MM.1S (cell line): ENCODE measurements around the gene NTM.

ENCODE experiments used
- DNase-seq: peaks from one replicate; pipeline ENCODE4 v3.0.0-alpha.2; 2015
- H2AFZ ChIP-seq: fragments of 300-600 bp; sonication (generic); 2 replicates; pipeline ENCODE4 v1.6.0; 2016; ENCODE audit warnings: antibody characterized with exemption, low read length
- H3F3A ChIP-seq: fragments of 300-600 bp; sonication (generic); 2 replicates; pipeline ENCODE4 v1.6.1; 2016; ENCODE audit warnings: mild to moderate bottlenecking, antibody characterized with exemption, low read length, moderate library complexity, mixed read lengths; ENCODE audit not compliant: insufficient read depth
- H3K27ac ChIP-seq: fragments of 300-600 bp; sonication (generic); 2 replicates; pipeline ENCODE4 v1.5.1; 2016; ENCODE audit warnings: mild to moderate bottlenecking, low read length
- H3K27me3 ChIP-seq: fragments of 300-600 bp; sonication (generic); replicated peaks from 2 replicates; pipeline ENCODE4 v1.6.0; 2016; ENCODE audit warnings: low read length; ENCODE audit not compliant: insufficient read depth
- H3K36me3 ChIP-seq: fragments of 300-600 bp; sonication (generic); replicated peaks from 2 replicates; pipeline ENCODE4 v1.6.1; 2016; ENCODE audit warnings: mild to moderate bottlenecking, low read length, mixed read lengths; ENCODE audit not compliant: insufficient read depth
- H3K4me1 ChIP-seq: fragments of 300-600 bp; sonication (generic); 2 replicates; pipeline ENCODE4 v1.6.1; 2016; ENCODE audit warnings: low read length, mixed read lengths
- H3K4me2 ChIP-seq: fragments of 300-600 bp; sonication (generic); 2 replicates; pipeline ENCODE4 v1.6.0; 2016; ENCODE audit warnings: low read depth, low read length
- H3K4me3 ChIP-seq: fragments of 300-600 bp; sonication (generic); 2 replicates; pipeline ENCODE4 v1.5.1; 2016; ENCODE audit warnings: low read length, mixed read lengths
- H3K79me2 ChIP-seq: fragments of 300-600 bp; sonication (generic); 2 replicates; pipeline ENCODE4 v1.6.1; 2016; ENCODE audit warnings: mixed run types, low read length, mixed read lengths
- H3K9ac ChIP-seq: fragments of 300-600 bp; sonication (generic); 2 replicates; pipeline ENCODE4 v1.6.1; 2016; ENCODE audit warnings: low read length, mixed read lengths
- H3K9me2 ChIP-seq: fragments of 300-600 bp; sonication (generic); replicated peaks from 2 replicates; pipeline ENCODE4 v1.6.1; 2016; ENCODE audit warnings: mild to moderate bottlenecking, low read length, mixed read lengths; ENCODE audit not compliant: insufficient read depth
- H3K9me3 ChIP-seq: fragments of 300-600 bp; sonication (generic); replicated peaks from 2 replicates; pipeline ENCODE4 v1.6.1; 2016; ENCODE audit warnings: mild to moderate bottlenecking, low read length, mixed read lengths; ENCODE audit not compliant: insufficient read depth
- H4K20me1 ChIP-seq: fragments of 300-600 bp; sonication (generic); 2 replicates; pipeline ENCODE4 v1.6.1; 2016; ENCODE audit warnings: mild to moderate bottlenecking, low read length, moderate library complexity, mixed read lengths; ENCODE audit not compliant: insufficient read depth
- EZH2 ChIP-seq: fragments of 300-600 bp; sonication (generic); optimal IDR thresholded peaks from 2 replicates; pipeline ENCODE3; 2017; ENCODE audit warnings: low read depth, mild to moderate bottlenecking, antibody characterized with exemption, low read length, mixed read lengths
- EZH2phosphoT487 ChIP-seq: fragments of 300-600 bp; sonication (generic); IDR thresholded peaks from 2 replicates; pipeline ENCODE4 v1.6.1; 2018; ENCODE audit warnings: antibody characterized with exemption, low read length
- TF ChIP-seq, protein P1 (sequence below): fragments of 300-600 bp; sonication (generic); IDR thresholded peaks from 2 replicates; pipeline ENCODE4 v1.5.1; 2016; ENCODE audit warnings: antibody characterized with exemption, low read length, mixed read lengths

NTM gene

DNA sequence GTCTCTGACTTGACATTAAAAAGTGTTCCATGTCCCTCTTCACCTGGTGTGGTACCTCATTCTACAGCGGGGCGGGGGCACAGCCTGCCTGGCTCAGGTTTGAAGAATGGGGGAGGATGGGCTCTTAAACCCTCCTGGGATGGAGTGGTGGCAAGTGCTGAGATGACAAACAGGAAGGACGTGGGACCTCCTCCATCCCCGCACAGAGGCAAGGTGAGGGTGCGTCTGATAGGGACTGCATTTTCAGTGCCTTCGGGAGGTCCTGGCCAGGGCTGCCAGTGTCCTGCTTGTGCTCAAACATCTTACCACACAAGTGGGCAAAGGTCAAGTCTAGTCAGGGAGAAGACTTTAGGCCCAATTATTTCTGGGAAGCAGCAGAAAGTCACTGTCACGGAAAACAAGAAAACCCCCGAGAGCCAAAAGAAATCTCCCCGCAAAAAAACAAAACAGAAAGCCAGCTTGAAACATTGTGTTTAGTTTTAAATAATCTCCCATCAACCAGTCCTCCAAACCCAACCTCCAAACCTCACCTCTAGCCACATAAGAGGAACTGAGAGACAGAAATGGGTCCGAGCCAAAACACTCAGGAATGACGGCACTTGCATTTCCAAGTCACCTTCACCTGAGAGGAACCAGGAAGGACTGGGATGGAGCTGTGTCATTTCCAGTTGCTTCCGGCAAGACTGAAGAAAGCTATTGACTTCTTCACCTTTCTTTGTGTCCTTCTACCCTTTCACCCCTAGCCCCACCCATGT lies 966.5 kb downstream of the NTM start:
- no peak for DNase-seq
- no peaks in the 10 kb centered on the region for H3K36me3 ChIP-seq
- TF ChIP-seq, protein P1, sequence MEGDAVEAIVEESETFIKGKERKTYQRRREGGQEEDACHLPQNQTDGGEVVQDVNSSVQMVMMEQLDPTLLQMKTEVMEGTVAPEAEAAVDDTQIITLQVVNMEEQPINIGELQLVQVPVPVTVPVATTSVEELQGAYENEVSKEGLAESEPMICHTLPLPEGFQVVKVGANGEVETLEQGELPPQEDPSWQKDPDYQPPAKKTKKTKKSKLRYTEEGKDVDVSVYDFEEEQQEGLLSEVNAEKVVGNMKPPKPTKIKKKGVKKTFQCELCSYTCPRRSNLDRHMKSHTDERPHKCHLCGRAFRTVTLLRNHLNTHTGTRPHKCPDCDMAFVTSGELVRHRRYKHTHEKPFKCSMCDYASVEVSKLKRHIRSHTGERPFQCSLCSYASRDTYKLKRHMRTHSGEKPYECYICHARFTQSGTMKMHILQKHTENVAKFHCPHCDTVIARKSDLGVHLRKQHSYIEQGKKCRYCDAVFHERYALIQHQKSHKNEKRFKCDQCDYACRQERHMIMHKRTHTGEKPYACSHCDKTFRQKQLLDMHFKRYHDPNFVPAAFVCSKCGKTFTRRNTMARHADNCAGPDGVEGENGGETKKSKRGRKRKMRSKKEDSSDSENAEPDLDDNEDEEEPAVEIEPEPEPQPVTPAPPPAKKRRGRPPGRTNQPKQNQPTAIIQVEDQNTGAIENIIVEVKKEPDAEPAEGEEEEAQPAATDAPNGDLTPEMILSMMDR: no peak
- no peak for TF ChIP-seq EZH2phosphoT487
- TF ChIP-seq EZH2: no peak
- H4K20me1 ChIP-seq: no peaks in the 10 kb centered on the region
- H3K4me2 ChIP-seq: peak overlapping the region; percentile 7; the same call in 1 of the 2 replicates
- no peak overlapping the region for H3K9ac ChIP-seq
- H3K79me2 ChIP-seq: no peaks in the 10 kb centered on the region
- no peaks in the 10 kb centered on the region for H3K27me3 ChIP-seq
- H2AFZ ChIP-seq: no peak overlapping the region
- peak overlapping the region; percentile 25; the same call in 1 of the 2 replicates for H3K27ac ChIP-seq
- H3K9me2 ChIP-seq: no peaks in the 10 kb centered on the region
- H3K4me3 ChIP-seq: no peak overlapping the region
- H3K4me1 ChIP-seq: peaks cover 17% of the 10 kb centered on the region
- H3K9me3 ChIP-seq: no peaks in the 10 kb centered on the region
- H3F3A ChIP-seq: peaks cover 3% of the 10 kb centered on the region; the same call in 1 of the 2 replicates

DNA sequence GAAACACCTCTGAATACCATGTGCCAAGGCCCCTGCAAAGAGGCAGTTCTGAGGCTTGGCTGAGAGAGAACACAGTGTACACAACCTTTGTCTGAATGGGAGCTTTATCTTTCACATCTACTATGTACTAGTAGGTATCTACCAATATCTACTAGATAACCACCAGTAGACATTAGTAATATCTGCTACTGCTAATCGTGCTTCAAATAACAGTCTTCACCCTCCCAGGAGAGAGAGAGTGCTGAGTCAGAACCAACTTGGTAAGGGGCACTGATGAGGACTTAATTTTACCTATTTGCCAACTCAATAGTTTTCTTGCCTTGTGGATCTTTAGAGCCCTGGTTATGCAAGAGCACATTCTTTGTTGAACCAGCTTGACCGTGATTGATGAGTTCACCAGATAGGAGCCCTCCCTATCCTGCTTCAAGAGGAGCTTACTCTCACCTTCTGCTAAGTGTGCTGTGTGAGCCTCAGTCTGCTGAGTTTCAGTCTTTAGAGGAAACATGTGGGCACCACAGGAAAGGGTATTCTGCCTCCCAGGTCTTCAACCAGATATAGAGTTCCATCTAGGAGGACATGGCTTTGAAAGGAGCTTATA lies 967.5 kb downstream of the NTM start:
- peak overlapping the region; percentile 12; the same call in 1 of the 2 replicates for H3K4me2 ChIP-seq
- no peaks in the 10 kb centered on the region for H3K27me3 ChIP-seq

DNA sequence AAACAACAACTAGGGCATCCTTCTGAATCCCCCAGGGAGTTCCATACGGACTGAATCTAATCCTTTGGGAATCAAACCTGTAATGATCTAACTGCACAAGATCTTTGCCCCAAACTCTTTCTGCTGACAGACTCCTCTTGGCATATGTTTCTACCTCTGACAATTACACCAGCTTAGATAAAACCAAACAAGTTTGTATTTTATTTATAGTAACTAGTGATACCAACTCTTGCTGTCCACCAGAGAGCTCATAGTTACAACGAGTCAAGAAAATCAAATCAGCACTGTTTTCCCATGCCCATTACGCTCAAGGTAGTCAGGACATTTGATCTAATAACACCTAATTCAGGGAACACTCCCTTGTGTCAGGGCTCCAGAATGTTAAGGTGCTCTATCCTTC lies 972.0 kb downstream of the NTM start:
- H3K4me1 ChIP-seq: peaks cover 32% of the 10 kb centered on the region
- H2AFZ ChIP-seq: no peak overlapping the region
- DNase-seq: no peak
- H3K4me3 ChIP-seq: no peak overlapping the region
- H3K27me3 ChIP-seq: no peaks in the 10 kb centered on the region
- TF ChIP-seq EZH2phosphoT487 (no peak), EZH2 (no peak)
- TF ChIP-seq, protein P1: no peak
- no peak overlapping the region for H3K4me2 ChIP-seq
- H3K9me3 ChIP-seq: no peaks in the 10 kb centered on the region
- H3K79me2 ChIP-seq: no peaks in the 10 kb centered on the region
- H3K27ac ChIP-seq: no peak overlapping the region
- H3K9me2 ChIP-seq: no peaks in the 10 kb centered on the region
- H4K20me1 ChIP-seq: no peaks in the 10 kb centered on the region
- no peaks in the 10 kb centered on the region for H3K36me3 ChIP-seq
- peaks cover 6% of the 10 kb centered on the region for H3F3A ChIP-seq
- H3K9ac ChIP-seq: no peak overlapping the region

More for the DNA sequence above, 967.5 kb downstream of the NTM start:
- no peaks in the 10 kb centered on the region for H3K79me2 ChIP-seq
- DNase-seq: peak; percentile 58
- H3F3A ChIP-seq: peaks cover 3% of the 10 kb centered on the region; the same call in 1 of the 2 replicates
- TF ChIP-seq, protein P1: no peak
- H4K20me1 ChIP-seq: no peaks in the 10 kb centered on the region
- H3K36me3 ChIP-seq: no peaks in the 10 kb centered on the region
- H3K4me1 ChIP-seq: peaks cover 17% of the 10 kb centered on the region
- H3K9me3 ChIP-seq: no peaks in the 10 kb centered on the region
- H3K9me2 ChIP-seq: no peaks in the 10 kb centered on the region
- H3K9ac ChIP-seq: no peak overlapping the region
- H2AFZ ChIP-seq: no peak overlapping the region
- no peak overlapping the region for H3K27ac ChIP-seq
- no peak overlapping the region for H3K4me3 ChIP-seq
